ENCODE measurements around the gene TRRAP. TPM values are rescaled to one million over a fixed set of nuclear protein-coding genes. Genes with fewer than 3 reads are reported as not detected.

Gene TRRAP
- total RNA-seq, 1 donor from 2014 or later = 39.3 TPM

DNA sequence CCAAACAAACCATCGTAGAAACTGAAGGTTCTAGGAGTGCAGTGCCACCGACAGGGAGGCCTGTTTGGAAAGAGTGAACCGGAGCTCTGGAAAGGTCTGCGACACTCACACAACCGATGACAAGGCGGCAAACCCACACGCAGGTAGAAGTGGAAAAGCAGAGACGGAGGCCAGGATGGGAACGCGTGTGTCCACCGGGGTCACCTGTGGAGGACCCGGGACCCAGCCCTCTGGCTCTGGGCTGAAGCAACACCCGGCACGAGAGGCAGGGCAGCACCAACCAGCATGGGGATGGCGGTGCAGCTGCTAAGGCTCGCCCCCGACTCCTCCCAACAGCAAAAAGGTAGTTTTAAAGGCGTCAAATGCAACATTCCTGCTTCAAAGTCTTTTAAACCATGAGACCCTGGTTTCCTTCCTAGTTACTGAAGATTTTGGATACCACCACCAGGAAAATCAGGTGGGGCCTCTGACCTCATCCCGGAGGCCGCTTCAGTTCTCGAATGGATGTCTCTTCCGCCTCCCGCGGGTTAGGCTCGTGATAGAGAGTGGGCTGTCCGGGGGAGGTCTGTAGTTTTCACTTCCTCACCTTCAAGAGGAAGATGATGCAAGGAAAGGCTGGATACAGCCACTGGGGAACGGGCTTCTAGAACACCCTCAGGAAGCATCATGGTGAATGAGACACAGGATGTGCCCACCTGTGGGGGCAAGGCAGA is 150.1 kb downstream of the TRRAP start:
- Histone ChIP-seq H3K27me3 (no peaks in the 10 kb centered on the region), H3K4me1 (no peaks in the 10 kb centered on the region), H3K4me3 (no peak overlapping the region), H3K9me3 (no peaks in the 10 kb centered on the region), H3K36me3 (peaks cover 0 to 53% of the 10 kb centered on the region in 2 donors), H3K27ac (no peak overlapping the region)
- TF ChIP-seq POLR2AphosphoS5 (IDR thresholded peaks at IDR 0.05; ENCODE audit: insufficient read depth in 1 of 2, low read depth in 1 of 2) = no peak
- TF ChIP-seq, protein P1, sequence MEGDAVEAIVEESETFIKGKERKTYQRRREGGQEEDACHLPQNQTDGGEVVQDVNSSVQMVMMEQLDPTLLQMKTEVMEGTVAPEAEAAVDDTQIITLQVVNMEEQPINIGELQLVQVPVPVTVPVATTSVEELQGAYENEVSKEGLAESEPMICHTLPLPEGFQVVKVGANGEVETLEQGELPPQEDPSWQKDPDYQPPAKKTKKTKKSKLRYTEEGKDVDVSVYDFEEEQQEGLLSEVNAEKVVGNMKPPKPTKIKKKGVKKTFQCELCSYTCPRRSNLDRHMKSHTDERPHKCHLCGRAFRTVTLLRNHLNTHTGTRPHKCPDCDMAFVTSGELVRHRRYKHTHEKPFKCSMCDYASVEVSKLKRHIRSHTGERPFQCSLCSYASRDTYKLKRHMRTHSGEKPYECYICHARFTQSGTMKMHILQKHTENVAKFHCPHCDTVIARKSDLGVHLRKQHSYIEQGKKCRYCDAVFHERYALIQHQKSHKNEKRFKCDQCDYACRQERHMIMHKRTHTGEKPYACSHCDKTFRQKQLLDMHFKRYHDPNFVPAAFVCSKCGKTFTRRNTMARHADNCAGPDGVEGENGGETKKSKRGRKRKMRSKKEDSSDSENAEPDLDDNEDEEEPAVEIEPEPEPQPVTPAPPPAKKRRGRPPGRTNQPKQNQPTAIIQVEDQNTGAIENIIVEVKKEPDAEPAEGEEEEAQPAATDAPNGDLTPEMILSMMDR (IDR thresholded peaks at IDR 0.05) = no peak
- no peak for TF ChIP-seq POLR2A (IDR thresholded peaks at IDR 0.05)
- DNase-seq (ENCODE audit: extremely low spot score in 2 of 2) = peak in 1 of 2 donors; percentile 58
- intact Hi-C loops (cut with DNase I) = no loop called here

DNA sequence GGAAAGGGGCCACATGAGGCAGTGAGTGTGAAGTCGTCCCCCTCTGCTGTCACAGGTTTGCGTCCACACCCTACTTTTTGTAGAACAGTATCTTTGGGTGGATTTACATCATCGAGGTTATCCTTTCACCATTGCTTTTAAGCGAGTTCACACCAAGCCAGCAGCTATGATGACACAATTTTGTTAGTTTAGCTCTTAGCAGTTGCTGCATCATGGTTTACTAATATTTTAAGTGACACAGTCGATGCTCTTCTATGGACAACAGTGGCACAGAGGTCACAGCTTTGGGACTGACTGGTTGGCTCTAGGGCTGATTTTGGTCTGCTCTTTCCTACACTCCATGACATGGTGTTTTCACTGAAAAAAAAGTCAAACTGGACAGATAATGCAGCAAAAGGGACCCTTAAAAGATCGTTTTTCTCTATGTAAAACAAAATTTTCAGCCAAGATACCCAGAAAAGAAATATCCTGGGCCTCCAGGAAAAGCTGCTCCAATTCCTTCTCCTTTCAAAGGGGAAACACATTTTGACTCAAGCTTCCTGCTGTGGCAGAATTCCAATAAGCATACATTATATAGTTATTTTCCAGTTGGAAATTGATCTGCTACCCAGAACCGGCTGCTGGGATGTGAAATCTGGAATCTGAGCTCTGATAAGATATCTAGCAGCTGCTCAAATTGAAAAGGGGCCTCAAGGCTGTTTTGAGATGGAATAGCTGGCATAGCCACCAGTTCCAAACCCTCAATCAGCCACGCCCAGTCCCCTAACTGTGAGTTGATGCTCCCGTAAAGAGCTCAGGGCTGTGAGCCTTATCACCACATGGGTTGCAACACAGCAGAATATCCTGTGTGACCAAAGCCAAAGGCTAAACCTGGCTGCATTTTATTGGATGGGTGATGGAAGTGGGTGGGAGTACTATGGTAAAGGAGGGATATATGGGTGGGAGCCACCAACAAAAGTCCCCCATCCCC is 151.4 kb downstream of the TRRAP start:
- no peaks in the 10 kb centered on the region for H3K9me3 ChIP-seq
- TF ChIP-seq POLR2AphosphoS5 (IDR thresholded peaks at IDR 0.05; ENCODE audit: insufficient read depth in 1 of 2, low read depth in 1 of 2) (no peak), POLR2A (IDR thresholded peaks at IDR 0.05) (no peak)
- TF ChIP-seq, protein P1 (IDR thresholded peaks at IDR 0.05) = no peak
- peak overlapping the region; percentile 75 for H3K27ac ChIP-seq
- no peak overlapping the region for H3K4me3 ChIP-seq
- no peaks in the 10 kb centered on the region for H3K27me3 ChIP-seq
- peaks cover 0 to 67% of the 10 kb centered on the region in 2 donors for H3K36me3 ChIP-seq
- intact Hi-C loops (cut with DNase I) = no loop called here
- peak in 1 of 2 donors; percentile 22 for DNase-seq (ENCODE audit: extremely low spot score in 2 of 2)
- H3K4me1 ChIP-seq = no peaks in the 10 kb centered on the region

DNA sequence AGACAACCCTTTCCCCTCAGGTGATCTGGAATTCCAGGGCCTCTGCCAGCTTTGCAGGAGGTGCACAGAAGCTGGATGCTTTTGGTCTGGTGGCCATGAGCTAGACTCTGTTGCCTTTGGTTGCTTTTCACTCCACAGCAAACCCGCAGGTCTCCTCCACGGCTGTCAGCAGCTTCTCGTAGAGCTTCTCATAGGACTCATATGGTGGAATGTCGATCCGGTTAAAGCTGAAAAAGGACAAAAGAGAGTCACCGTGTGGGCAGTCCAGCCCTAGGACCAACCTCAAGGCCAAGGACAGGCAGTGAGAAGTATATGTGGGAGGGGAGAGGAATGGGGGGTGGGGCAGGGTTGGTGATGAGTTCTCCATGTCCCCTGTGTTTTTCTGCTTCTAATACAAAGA is 152.1 kb downstream of the TRRAP start:
- H3K36me3 ChIP-seq = peaks cover 0 to 72% of the 10 kb centered on the region in 2 donors
- H3K27me3 ChIP-seq = no peaks in the 10 kb centered on the region
- peak overlapping the region; percentile 75 for H3K27ac ChIP-seq
- DNase-seq (ENCODE audit: extremely low spot score in 2 of 2) = peak in 1 of 2 donors; percentile 52
- H3K9me3 ChIP-seq = no peaks in the 10 kb centered on the region
- no peaks in the 10 kb centered on the region for H3K4me1 ChIP-seq
- intact Hi-C loops (cut with DNase I) = no loop called here
- TF ChIP-seq POLR2AphosphoS5 (IDR thresholded peaks at IDR 0.05; ENCODE audit: insufficient read depth in 1 of 2, low read depth in 1 of 2) = no peak
- no peak for TF ChIP-seq POLR2A (IDR thresholded peaks at IDR 0.05)
- TF ChIP-seq, protein P1 (IDR thresholded peaks at IDR 0.05) = no peak
- H3K4me3 ChIP-seq = no peak overlapping the region

DNA sequence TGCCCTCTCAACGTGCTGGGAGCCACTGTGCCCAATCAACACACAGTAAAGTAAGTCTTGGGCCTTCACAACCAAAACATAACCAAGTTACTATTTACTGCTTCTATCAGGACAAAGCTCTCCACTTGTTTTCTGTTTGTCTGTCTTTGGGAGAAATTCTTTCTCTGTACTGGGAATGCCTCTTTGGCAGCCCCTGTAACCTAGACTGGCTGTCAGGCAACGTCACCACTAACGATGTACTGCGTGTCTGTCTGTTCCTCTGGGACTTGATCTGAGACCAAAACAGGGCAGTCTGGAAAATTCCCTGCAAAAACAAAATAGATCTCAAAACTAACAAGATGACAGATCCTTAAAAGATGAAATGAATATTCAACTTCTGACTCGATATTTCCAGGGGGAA is 152.6 kb downstream of the TRRAP start:
- peak overlapping the region; percentile 75 for H3K27ac ChIP-seq
- intact Hi-C loops (cut with DNase I) = no loop called here
- H3K27me3 ChIP-seq = no peaks in the 10 kb centered on the region
- H3K9me3 ChIP-seq = no peaks in the 10 kb centered on the region
- TF ChIP-seq POLR2A (IDR thresholded peaks at IDR 0.05) (no peak), POLR2AphosphoS5 (IDR thresholded peaks at IDR 0.05; ENCODE audit: insufficient read depth in 1 of 2, low read depth in 1 of 2) (peak in 1 of 2 donors; percentile 30)
- TF ChIP-seq, protein P1 (IDR thresholded peaks at IDR 0.05) = no peak
- peak in 1 of 2 donors; percentile 31 for DNase-seq (ENCODE audit: extremely low spot score in 2 of 2)
- peaks cover 0 to 77% of the 10 kb centered on the region in 2 donors for H3K36me3 ChIP-seq
- H3K4me1 ChIP-seq = no peaks in the 10 kb centered on the region
- H3K4me3 ChIP-seq = no peak overlapping the region

Data from vagina (tissue), 2 donors.